HepG2 (cell line): ENCODE results near the gene STPG2.

Experiments used
- CBX5 ChIP-seq: sonication (generic); formaldehyde crosslinking; IDR thresholded peaks from 2 replicates; pipeline ENCODE4 v1.4.0; 2020; ENCODE audit warnings: missing genetic modification reagents, borderline replicate concordance
- CEBPB ChIP-seq: IDR thresholded peaks from 2 replicates; pipeline ENCODE4 v1.6.1; 2011; ENCODE audit warnings: low read depth, low read length, improper control_type of control experiment, borderline replicate concordance
- CTCF ChIP-seq: sonication (generic); formaldehyde crosslinking; IDR thresholded peaks from 2 replicates; pipeline ENCODE4 v1.5.0; 2020; ENCODE audit warnings: mild to moderate bottlenecking, missing genetic modification reagents, moderate library complexity
- HDAC2 ChIP-seq: sonication (generic); formaldehyde crosslinking; IDR thresholded peaks from 2 replicates; pipeline ENCODE4 v1.4.0; 2020; ENCODE audit warnings: missing genetic modification reagents
- HDAC6 ChIP-seq: fragments of 200-600 bp; sonication (generic); IDR thresholded peaks from 2 replicates; pipeline ENCODE4 v1.7.0; 2017; ENCODE audit warnings: mild to moderate bottlenecking, antibody characterized with exemption, low read length, low read depth
- JUND ChIP-seq: sonication (generic); formaldehyde crosslinking; IDR thresholded peaks from 2 replicates; pipeline ENCODE4 v1.8.0; 2022; ENCODE audit warnings: mild to moderate bottlenecking, missing genetic modification reagents
- ZNF556 ChIP-seq: sonication (generic); formaldehyde crosslinking; IDR thresholded peaks from 2 replicates; pipeline ENCODE4 v1.4.0; 2020; ENCODE audit warnings: mild to moderate bottlenecking, missing genetic modification reagents, borderline replicate concordance
- ZNF619 ChIP-seq: sonication (generic); formaldehyde crosslinking; IDR thresholded peaks from 2 replicates; pipeline ENCODE4 v1.4.0; 2020; ENCODE audit warnings: mild to moderate bottlenecking, missing genetic modification reagents
- ZNF75D ChIP-seq: sonication (generic); formaldehyde crosslinking; IDR thresholded peaks from 2 replicates; pipeline ENCODE4 v1.8.1; 2023; ENCODE audit warnings: missing genetic modification reagents, mild to moderate bottlenecking, borderline replicate concordance
- ZUFSP ChIP-seq: sonication (generic); formaldehyde crosslinking; IDR thresholded peaks from 2 replicates; pipeline ENCODE4 v1.9.0; 2021; ENCODE audit warnings: missing genetic modification reagents, mild to moderate bottlenecking, borderline replicate concordance

GRCh38 chr4:97867557-97868091, 275.7 kb downstream of the STPG2 start:
- no peak for TF ChIP-seq HDAC6
- TF ChIP-seq ZNF75D (CRISPR knock-in tag): no peak
- no peak for TF ChIP-seq ZUFSP (CRISPR knock-in tag)
- TF ChIP-seq CTCF (CRISPR knock-in tag): no peak
- TF ChIP-seq ZNF556: no peak
- TF ChIP-seq JUND (CRISPR knock-in tag): no peak
- no peak for TF ChIP-seq CEBPB
- TF ChIP-seq CBX5 (CRISPR knock-in tag): no peak
- TF ChIP-seq ZNF619 (CRISPR knock-in tag): no peak
- no peak for TF ChIP-seq HDAC2 (CRISPR knock-in tag)
